Fibroblast of mammary gland (primary cell): ENCODE measurements around the gene DNAH14.

ENCODE experiments used
- DNase-seq: peaks from one replicate; pipeline ENCODE4 v3.0.0-alpha.2; 2010; ENCODE audit warnings: low read depth
- H3K4me3 ChIP-seq: 2 replicates; pipeline ENCODE4 v1.5.1; 2011; ENCODE audit warnings: low read depth, mild to moderate bottlenecking, low read length, moderate library complexity; ENCODE audit not compliant: control insufficient read depth
- CTCF ChIP-seq: conservative IDR thresholded peaks from 2 replicates; pipeline ENCODE4 v1.5.1; 2011; ENCODE audit warnings: low read depth, low read length, inconsistent platforms; ENCODE audit not compliant: control insufficient read depth, insufficient read depth

Gene DNAH14

GRCh38 chr1:225355863-225356262 lies 426.4 kb downstream of the DNAH14 start:
- no peak for DNase-seq
- TF ChIP-seq CTCF: no peak
- H3K4me3 ChIP-seq: no peak overlapping the region

GRCh38 chr1:225360119-225360518 lies 430.6 kb downstream of the DNAH14 start:
- TF ChIP-seq CTCF: no peak
- no peak for DNase-seq

GRCh38 chr1:225361176-225361575 lies 431.7 kb downstream of the DNAH14 start:
- TF ChIP-seq CTCF: no peak
- no peak for DNase-seq
- H3K4me3 ChIP-seq: no peak overlapping the region

More at GRCh38 chr1:225360119-225360518, 430.6 kb downstream of the DNAH14 start:
- H3K4me3 ChIP-seq: no peak overlapping the region

DNA sequence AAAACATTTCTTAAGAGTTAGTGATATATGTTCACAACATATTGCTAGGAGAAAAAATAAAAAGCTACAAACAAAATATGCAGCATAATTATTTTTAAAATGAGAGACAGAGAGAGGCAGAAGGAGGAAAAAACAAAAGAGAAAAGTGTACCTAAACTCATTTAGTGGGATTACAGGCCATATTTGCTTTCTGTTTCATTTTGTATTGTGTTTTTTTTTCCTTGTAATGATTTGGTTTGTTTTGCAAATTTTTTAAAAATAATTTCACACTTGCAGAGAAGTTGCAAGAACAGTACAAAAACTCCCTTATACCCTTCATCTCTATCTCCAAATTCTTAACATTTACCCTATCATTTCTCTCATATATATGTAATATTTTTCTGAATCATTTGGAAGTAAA lies 433.3 kb downstream of the DNAH14 start:
- H3K4me3 ChIP-seq: no peak overlapping the region
- TF ChIP-seq CTCF: no peak
- no peak for DNase-seq

DNA sequence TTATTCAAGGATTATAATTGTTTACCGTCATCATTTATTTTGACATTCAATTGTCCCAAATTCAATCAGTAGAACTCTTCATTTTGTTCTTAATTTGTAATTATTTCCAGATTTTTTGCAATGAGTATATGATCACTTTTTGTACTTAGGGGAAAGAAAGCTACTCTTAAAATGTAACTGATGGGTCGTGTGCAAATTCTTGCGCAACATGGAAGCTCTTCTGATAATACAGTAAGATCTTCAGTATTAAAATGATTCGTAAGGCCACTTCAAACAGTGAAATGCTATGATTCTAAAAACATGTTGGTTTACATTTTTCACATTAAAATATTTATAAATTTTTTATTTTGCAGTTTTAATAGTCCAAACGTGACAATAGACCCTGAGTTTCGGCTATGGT lies 435.0 kb downstream of the DNAH14 start:
- no peak for DNase-seq
- H3K4me3 ChIP-seq: no peak overlapping the region
- TF ChIP-seq CTCF: no peak

DNA sequence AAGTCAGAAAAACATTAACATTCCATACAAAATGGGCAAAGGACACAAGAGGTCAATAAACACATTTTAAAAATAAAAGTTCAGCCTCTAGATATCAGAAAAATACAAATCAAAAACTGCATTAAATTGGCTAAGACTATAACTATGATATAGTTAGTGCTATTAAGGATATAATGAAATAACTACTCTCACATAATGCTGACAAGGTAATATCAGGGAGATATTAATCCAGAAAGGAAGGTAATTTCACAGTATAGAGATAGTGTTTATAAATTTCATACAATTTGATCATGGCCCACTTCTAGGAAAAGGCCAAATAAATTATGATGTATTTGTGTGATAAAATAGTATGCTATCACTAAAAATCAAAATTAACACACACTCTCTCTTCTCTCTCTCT lies 436.5 kb downstream of the DNAH14 start:
- no peak overlapping the region for H3K4me3 ChIP-seq
- DNase-seq: no peak
- no peak for TF ChIP-seq CTCF

- no peak for TF ChIP-seq CTCF
Measured at GRCh38 chr1:225366552-225366951, 437.1 kb downstream of the DNAH14 start.

More at GRCh38 chr1:225366552-225366951, 437.1 kb downstream of the DNAH14 start:
- DNase-seq: no peak
- H3K4me3 ChIP-seq: no peak overlapping the region
